ENCODE measurements around the gene PRKAR1A.

DNA sequence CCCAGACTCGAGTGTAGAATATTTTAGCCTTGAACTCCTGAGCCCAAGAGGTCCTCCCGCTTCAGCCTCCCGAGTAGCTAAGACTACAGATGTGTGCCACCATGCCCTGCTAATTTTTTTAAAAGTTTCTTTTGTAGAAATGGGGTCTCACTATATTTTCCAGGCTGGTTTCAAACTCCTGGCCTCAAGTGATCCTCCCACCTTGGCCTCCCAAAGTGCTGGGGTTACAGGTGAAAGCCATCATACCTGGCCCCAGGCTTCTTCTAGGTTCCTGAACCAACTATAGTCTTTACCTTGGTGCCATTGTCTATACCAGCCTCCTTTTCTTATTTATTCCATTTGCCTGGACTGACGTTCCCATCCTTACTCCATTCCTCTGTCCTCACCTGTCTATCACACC lies 17.1 kb upstream of the PRKAR1A start:
- TF ChIP-seq, protein P1, sequence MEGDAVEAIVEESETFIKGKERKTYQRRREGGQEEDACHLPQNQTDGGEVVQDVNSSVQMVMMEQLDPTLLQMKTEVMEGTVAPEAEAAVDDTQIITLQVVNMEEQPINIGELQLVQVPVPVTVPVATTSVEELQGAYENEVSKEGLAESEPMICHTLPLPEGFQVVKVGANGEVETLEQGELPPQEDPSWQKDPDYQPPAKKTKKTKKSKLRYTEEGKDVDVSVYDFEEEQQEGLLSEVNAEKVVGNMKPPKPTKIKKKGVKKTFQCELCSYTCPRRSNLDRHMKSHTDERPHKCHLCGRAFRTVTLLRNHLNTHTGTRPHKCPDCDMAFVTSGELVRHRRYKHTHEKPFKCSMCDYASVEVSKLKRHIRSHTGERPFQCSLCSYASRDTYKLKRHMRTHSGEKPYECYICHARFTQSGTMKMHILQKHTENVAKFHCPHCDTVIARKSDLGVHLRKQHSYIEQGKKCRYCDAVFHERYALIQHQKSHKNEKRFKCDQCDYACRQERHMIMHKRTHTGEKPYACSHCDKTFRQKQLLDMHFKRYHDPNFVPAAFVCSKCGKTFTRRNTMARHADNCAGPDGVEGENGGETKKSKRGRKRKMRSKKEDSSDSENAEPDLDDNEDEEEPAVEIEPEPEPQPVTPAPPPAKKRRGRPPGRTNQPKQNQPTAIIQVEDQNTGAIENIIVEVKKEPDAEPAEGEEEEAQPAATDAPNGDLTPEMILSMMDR (IDR thresholded peaks at IDR 0.05; ENCODE audit: low read depth, low read length, poor library complexity, severe bottlenecking), result no peak
- no peak for TF ChIP-seq EZH2phosphoT487 (IDR thresholded peaks at IDR 0.05; ENCODE audit: borderline replicate concordance, low read length)

Data from DOHH2 (cell line).